ENCODE measurements around the gene UTP14A.
"Not testable (repeated sequence)": the region's sequence is repeated elsewhere in the genome, so short reads cannot be mapped to it uniquely, and the experiment has no call there.

The UTP14A gene

GRCh38 chrX:129905787-129906580, at the start of gene UTP14A:
UTP14A (plus strand) TSS chrX:129906164; CDS start chrX:129906211, 47 bp downstream.
- TF ChIP-seq CTCF (IDR thresholded peaks at IDR 0.05; ENCODE audit: extremely low read depth, insufficient read depth, missing control alignments) = no peak
- in situ Hi-C loops (cut with MboI; ENCODE audit: low pct_unique_long_range_greater_than_20kb, low sequenced_read_pairs, unreplicated experiment) = no loop called here

GRCh38 chrX:129859134-129859533, 46.8 kb upstream of the UTP14A start:
- in situ Hi-C loops (cut with MboI; ENCODE audit: low pct_unique_long_range_greater_than_20kb, low sequenced_read_pairs, unreplicated experiment); DNase-seq (ENCODE audit: low spot score): not testable (repeated sequence)

More at GRCh38 chrX:129905787-129906580, at the start of gene UTP14A:
- peak; percentile 75 for DNase-seq (ENCODE audit: low spot score)

GRCh38 chrX:129866321-129866720, 39.6 kb upstream of the UTP14A start:
- in situ Hi-C loops (cut with MboI; ENCODE audit: low pct_unique_long_range_greater_than_20kb, low sequenced_read_pairs, unreplicated experiment); DNase-seq (ENCODE audit: low spot score): not testable (repeated sequence)

GRCh38 chrX:129872524-129872923, 33.4 kb upstream of the UTP14A start:
- in situ Hi-C loops (cut with MboI; ENCODE audit: low pct_unique_long_range_greater_than_20kb, low sequenced_read_pairs, unreplicated experiment) = no loop called here
- DNase-seq (ENCODE audit: low spot score) = no peak
- no peak for TF ChIP-seq CTCF (IDR thresholded peaks at IDR 0.05; ENCODE audit: extremely low read depth, insufficient read depth, missing control alignments)

- TF ChIP-seq CTCF (IDR thresholded peaks at IDR 0.05; ENCODE audit: extremely low read depth, insufficient read depth, missing control alignments) = no peak
- DNase-seq (ENCODE audit: low spot score) = no peak
- in situ Hi-C loops (cut with MboI; ENCODE audit: low pct_unique_long_range_greater_than_20kb, low sequenced_read_pairs, unreplicated experiment) = no loop called here
Measured at GRCh38 chrX:129875669-129876068, 30.3 kb upstream of the UTP14A start.

- no peak for DNase-seq (ENCODE audit: low spot score)
- in situ Hi-C loops (cut with MboI; ENCODE audit: low pct_unique_long_range_greater_than_20kb, low sequenced_read_pairs, unreplicated experiment) = no loop called here
- no peak for TF ChIP-seq CTCF (IDR thresholded peaks at IDR 0.05; ENCODE audit: extremely low read depth, insufficient read depth, missing control alignments)
Measured at GRCh38 chrX:129876771-129877305, 29.1 kb upstream of the UTP14A start.

GRCh38 chrX:129877401-129877800, 28.6 kb upstream of the UTP14A start:
- in situ Hi-C loops (cut with MboI; ENCODE audit: low pct_unique_long_range_greater_than_20kb, low sequenced_read_pairs, unreplicated experiment) = no loop called here
- TF ChIP-seq CTCF (IDR thresholded peaks at IDR 0.05; ENCODE audit: extremely low read depth, insufficient read depth, missing control alignments) = no peak
- DNase-seq (ENCODE audit: low spot score) = no peak
